Endothelial cell (in vitro differentiated cells): ENCODE measurements around the gene IQGAP2. TPM values are rescaled to one million over a fixed set of nuclear protein-coding genes. Genes with fewer than 3 reads are reported as not detected.

Source experiments
- DNase-seq: peaks from one replicate; pipeline ENCODE4 v3.0.0; 2021; ENCODE audit warnings: low spot score
- H3K27ac Mint-ChIP-seq: one replicate; pipeline ENCODE4 v1.8.0; 2021; ENCODE audit warnings: mixed read lengths, inconsistent platforms; ENCODE audit not compliant: unreplicated experiment
- H3K27me3 Mint-ChIP-seq: one replicate; pipeline ENCODE4 v1.8.0; 2021; ENCODE audit warnings: mild to moderate bottlenecking, moderate library complexity, mixed read lengths, inconsistent platforms; ENCODE audit not compliant: unreplicated experiment
- H3K36me3 Mint-ChIP-seq: one replicate; pipeline ENCODE4 v1.8.0; 2021; ENCODE audit warnings: mild to moderate bottlenecking, low read depth, mixed read lengths, inconsistent platforms; ENCODE audit not compliant: unreplicated experiment
- H3K4me1 Mint-ChIP-seq: one replicate; pipeline ENCODE4 v1.8.0; 2021; ENCODE audit warnings: mild to moderate bottlenecking, mixed read lengths, inconsistent platforms; ENCODE audit not compliant: unreplicated experiment
- H3K4me3 Mint-ChIP-seq: one replicate; pipeline ENCODE4 v1.8.0; 2021; ENCODE audit warnings: mild to moderate bottlenecking, mixed read lengths, inconsistent platforms; ENCODE audit not compliant: unreplicated experiment
- H3K9me3 Mint-ChIP-seq: one replicate; pipeline ENCODE4 v1.8.0; 2021; ENCODE audit warnings: mixed read lengths, inconsistent platforms; ENCODE audit not compliant: unreplicated experiment
- total RNA-seq: library from RNA; stranded (reverse); fragmentation: NEBNext Ultra II Directional; extraction: Animal tissue kit (Norgen Biotek cat#: 25700); gene quantifications from one replicate; pipeline ENCODE4 v1.2.1, GENCODE V29; 2021; ENCODE audit not compliant: unreplicated experiment
- TF ChIP-seq, protein P1 (sequence below): fragments of 200-600 bp; sonication (generic); IDR thresholded peaks from one replicate; pipeline ENCODE4 v1.5.0; 2021; ENCODE audit warnings: antibody characterized with exemption; ENCODE audit not compliant: unreplicated experiment

The IQGAP2 gene
- total RNA-seq, 1 donor from 2014 or later: 43.4 TPM

DNA sequence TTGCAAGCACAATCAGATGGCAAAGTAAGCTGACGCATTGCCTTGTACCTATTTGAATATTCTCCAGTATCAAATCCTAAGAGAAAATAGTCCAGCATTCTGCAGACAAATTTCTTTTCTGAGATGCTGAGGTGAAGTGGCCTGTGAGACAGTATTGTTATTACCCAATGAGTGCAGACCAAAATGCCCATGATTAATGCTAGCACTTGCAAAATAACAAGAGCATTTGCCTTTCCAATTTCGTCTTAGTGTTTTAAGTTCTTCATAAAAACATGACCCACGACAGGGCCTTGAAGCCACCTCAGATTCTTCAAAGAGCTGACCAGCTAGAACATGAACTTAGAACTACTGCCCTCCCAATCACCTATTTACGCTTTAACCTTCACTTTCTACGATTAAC is 2.6 kb upstream of the IQGAP2 start:
- no peak overlapping the region for H3K4me3 Mint-ChIP-seq
- H3K4me1 Mint-ChIP-seq: peaks cover 8% of the 10 kb centered on the region
- DNase-seq: no peak
- TF ChIP-seq, protein P1, sequence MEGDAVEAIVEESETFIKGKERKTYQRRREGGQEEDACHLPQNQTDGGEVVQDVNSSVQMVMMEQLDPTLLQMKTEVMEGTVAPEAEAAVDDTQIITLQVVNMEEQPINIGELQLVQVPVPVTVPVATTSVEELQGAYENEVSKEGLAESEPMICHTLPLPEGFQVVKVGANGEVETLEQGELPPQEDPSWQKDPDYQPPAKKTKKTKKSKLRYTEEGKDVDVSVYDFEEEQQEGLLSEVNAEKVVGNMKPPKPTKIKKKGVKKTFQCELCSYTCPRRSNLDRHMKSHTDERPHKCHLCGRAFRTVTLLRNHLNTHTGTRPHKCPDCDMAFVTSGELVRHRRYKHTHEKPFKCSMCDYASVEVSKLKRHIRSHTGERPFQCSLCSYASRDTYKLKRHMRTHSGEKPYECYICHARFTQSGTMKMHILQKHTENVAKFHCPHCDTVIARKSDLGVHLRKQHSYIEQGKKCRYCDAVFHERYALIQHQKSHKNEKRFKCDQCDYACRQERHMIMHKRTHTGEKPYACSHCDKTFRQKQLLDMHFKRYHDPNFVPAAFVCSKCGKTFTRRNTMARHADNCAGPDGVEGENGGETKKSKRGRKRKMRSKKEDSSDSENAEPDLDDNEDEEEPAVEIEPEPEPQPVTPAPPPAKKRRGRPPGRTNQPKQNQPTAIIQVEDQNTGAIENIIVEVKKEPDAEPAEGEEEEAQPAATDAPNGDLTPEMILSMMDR: no peak
- H3K27me3 Mint-ChIP-seq: peaks cover 2% of the 10 kb centered on the region
- no peaks in the 10 kb centered on the region for H3K9me3 Mint-ChIP-seq
- no peaks in the 10 kb centered on the region for H3K36me3 Mint-ChIP-seq
- H3K27ac Mint-ChIP-seq: no peak overlapping the region

DNA sequence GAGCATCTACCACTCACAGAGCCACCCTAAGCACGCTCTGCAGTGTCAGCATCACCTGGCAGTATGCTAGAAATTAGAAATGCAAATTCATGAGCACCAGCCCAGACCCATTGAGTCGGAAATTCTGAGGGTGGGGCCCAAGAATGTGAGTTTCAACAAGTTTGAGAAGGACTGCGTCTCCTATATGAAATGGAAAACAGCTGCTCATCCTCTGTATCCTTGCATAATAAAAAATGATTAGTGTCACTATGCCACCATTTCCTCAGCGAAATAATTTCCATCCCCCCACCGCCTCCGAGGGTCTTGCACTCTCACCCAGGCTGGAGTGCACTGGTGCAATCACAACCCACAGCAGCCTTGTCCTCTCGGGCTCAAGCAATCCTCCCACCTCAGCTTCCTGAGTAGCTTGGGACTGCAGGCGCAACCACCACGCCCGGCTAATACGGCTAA is 1.3 kb upstream of the IQGAP2 start:
- peak overlapping the region; percentile 53 for H3K4me3 Mint-ChIP-seq
- peak overlapping the region; percentile 98 for H3K27ac Mint-ChIP-seq

DNA sequence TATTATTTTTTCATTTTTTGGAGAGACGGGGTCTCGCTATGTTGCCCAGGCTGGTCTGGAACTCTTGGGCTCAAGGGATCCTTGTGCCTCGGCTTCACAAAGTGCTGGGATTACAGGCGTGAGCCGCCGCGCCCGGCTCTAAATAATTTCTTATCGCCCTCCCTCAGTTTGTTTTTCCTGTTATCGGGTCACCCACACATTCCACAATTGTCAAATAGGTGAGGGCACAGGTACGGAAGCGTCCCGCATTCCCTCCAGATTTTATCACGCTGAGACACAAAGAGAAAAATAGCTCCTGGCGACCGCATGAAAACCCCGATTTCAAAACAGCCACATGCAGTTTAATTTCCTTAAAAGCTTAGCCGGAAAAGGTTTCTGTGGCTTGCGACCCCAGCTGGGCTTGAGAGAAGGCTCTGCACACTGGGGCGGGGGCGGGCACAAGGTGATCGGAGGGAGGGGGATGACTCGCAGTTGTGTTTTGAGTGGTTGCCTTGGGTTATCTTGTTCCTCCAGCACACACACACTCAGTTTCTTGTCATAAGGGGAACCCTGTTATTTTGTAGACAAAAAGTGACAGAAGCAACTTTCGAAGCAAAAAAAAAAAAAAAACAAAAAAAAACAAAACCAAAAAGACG is 717 bp upstream of the IQGAP2 start:
- no peaks in the 10 kb centered on the region for H3K36me3 Mint-ChIP-seq
- H3K27ac Mint-ChIP-seq: peak overlapping the region; percentile 98
- peak; percentile 59 for DNase-seq
- TF ChIP-seq, protein P1: no peak
- H3K4me1 Mint-ChIP-seq: peaks cover 18% of the 10 kb centered on the region
- peaks cover 2% of the 10 kb centered on the region for H3K27me3 Mint-ChIP-seq
- no peaks in the 10 kb centered on the region for H3K9me3 Mint-ChIP-seq
- H3K4me3 Mint-ChIP-seq: peak overlapping the region; percentile 92

More for the DNA sequence above, 1.3 kb upstream of the IQGAP2 start:
- Mint-ChIP-seq H3K4me1 (peaks cover 18% of the 10 kb centered on the region), H3K27me3 (peaks cover 2% of the 10 kb centered on the region), H3K36me3 (no peaks in the 10 kb centered on the region), H3K9me3 (no peaks in the 10 kb centered on the region)
- TF ChIP-seq, protein P1: no peak
- no peak for DNase-seq

DNA sequence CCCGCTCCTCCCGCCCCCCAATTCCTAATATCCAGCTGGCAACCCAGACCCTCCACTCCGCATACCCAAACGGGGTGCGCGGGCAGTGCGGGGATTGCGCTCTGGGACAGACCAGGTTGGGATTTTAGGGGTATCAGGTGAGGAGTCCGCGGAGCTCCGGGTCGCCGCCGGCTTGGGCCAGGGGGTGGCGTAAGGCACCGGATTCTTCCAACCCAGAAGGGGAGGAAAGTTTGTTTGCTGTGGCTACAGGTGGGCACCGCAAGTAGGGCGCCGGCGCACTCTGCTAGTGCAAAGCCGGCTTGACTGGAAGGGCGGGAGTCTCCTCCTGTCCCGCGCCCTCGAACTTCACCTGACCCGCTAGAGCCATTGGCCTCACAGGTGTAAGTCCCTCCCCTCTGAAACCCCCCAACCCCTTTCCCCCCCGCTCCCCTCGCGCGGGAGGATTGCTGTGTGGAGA is 709 bp downstream of the IQGAP2 start:
- DNase-seq: peak; percentile 70
- Mint-ChIP-seq H3K9me3 (no peaks in the 10 kb centered on the region), H3K4me1 (peaks cover 18% of the 10 kb centered on the region), H3K27me3 (peaks cover 2% of the 10 kb centered on the region), H3K36me3 (no peaks in the 10 kb centered on the region), H3K27ac (no peak overlapping the region), H3K4me3 (peak overlapping the region; percentile 96)
- TF ChIP-seq, protein P1: no peak
